Measurements from ENCODE around the gene SYT1.

SYT1 gene

DNA sequence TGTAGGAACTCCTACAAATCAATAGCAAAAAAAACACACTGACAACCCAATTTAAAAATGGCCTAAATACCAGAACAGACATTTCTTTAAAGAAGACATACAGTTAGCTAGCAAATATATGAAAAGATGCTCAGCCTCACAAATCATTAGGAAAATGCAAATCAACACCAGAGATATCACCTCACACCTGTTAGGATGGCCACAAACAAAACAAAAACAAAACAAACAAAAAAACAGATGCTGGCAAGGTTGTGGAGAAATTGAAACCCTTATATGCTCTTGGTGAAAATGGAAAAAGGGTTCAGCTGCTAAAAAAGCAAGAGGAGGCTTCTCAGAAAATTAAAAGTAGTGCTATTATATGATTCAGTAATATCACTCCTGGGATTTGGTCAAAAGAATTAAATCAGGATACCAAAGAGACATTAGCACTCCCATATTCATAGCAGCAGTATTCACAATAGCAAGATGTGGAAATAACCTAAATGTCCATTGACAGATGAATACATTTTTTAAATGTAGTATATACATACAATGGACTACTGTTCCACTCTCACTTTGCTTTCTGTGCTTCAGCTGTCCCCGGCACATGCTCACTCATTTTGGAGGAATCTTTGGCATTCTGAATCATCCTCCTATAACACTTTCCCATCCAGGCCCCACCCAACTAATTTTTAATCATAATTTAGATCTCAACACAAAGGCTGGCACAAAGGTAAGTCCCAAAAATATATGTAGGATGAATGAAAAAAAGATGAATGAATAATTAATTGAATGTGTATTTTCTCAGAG is 99.1 kb downstream of the SYT1 start:
- no peak overlapping the region for H3K4me3 ChIP-seq (ENCODE audit: low read depth, low read length)
- peak; percentile 46 for DNase-seq (ENCODE audit: low read depth)
- TF ChIP-seq, protein P1, sequence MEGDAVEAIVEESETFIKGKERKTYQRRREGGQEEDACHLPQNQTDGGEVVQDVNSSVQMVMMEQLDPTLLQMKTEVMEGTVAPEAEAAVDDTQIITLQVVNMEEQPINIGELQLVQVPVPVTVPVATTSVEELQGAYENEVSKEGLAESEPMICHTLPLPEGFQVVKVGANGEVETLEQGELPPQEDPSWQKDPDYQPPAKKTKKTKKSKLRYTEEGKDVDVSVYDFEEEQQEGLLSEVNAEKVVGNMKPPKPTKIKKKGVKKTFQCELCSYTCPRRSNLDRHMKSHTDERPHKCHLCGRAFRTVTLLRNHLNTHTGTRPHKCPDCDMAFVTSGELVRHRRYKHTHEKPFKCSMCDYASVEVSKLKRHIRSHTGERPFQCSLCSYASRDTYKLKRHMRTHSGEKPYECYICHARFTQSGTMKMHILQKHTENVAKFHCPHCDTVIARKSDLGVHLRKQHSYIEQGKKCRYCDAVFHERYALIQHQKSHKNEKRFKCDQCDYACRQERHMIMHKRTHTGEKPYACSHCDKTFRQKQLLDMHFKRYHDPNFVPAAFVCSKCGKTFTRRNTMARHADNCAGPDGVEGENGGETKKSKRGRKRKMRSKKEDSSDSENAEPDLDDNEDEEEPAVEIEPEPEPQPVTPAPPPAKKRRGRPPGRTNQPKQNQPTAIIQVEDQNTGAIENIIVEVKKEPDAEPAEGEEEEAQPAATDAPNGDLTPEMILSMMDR (conservative IDR thresholded peaks at IDR 0.05; ENCODE audit: low read depth, low read length), result no peak

DNA sequence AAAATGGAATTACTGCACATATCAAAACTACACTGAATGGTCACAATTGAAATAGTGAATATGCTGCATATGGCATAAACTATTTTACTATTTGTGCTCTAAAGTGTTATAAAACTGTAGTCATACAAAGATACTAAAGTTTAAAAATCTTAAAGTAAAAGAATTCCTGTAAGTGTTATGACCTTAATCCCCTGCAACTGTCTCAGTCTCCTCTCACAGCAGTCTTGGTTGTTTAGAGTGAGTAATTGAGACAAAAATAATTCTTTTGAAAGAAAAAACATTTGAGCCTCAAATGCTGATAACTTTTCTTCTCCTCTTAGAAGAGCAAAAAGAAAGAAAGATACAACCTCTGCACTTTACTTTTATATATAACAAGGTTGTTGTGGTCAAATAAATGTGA is 99.9 kb downstream of the SYT1 start:
- DNase-seq (ENCODE audit: low read depth), result peak; percentile 13
- TF ChIP-seq, protein P1 (conservative IDR thresholded peaks at IDR 0.05; ENCODE audit: low read depth, low read length), result no peak
- no peak overlapping the region for H3K4me3 ChIP-seq (ENCODE audit: low read depth, low read length)

DNA sequence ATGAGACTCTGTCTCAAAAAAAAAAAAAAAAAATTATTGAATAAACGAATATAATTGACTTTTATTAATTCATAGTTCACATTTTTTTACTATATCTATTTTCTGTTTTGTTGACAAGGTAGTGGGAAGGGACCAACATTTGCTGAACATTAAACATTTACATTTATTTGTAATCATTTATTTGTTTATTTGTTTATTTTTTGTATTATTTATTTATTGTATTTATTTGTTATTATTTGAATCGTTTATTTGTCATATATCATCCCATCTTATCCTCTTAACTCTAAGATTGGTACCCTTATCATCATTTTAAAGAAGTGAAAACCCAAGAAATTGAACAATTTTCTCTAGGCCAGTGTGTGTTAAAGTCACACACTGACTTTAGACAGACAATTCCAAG is 101.5 kb downstream of the SYT1 start:
- TF ChIP-seq, protein P1 (conservative IDR thresholded peaks at IDR 0.05; ENCODE audit: low read depth, low read length), result no peak
- DNase-seq (ENCODE audit: low read depth), result no peak
- H3K4me3 ChIP-seq (ENCODE audit: low read depth, low read length), result no peak overlapping the region

DNA sequence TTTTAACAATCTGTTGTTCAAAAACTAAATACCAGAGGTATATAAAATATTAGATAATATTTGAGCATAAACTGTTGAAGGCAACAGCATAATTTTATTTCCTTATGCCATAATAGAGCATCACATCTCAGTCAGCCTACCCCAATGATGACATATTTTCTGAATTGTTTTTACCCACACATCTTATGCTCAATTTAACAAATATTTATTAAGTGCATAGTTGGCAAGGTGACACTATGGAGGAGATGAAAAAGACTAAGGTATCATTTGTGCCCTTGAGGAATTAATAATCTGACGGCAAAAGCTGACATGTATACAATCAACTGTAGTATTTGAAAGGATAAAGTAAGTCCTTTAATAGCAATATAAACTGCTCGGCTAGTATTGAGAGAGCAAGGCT is 102.4 kb downstream of the SYT1 start:
- TF ChIP-seq, protein P1 (conservative IDR thresholded peaks at IDR 0.05; ENCODE audit: low read depth, low read length), result no peak
- no peak overlapping the region for H3K4me3 ChIP-seq (ENCODE audit: low read depth, low read length)
- DNase-seq (ENCODE audit: low read depth), result no peak

DNA sequence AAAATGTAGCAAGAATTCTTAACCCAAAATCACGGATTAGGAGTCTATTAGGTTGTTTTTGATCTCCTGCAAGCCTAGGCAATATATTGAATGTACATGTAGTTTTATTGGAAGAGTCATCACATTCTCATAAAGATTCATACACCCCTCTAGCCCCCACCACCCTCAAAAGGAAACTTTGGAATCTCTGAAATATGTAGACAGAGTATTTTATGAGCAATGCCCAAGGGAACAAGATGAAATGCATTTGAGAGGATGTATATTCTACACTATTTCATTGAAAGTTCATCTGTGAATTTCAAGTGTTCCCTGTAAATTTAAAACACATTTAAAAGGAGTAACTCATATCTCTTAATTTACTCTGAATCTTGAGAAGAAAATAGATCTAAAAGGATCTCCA is 103.7 kb downstream of the SYT1 start:
- TF ChIP-seq, protein P1 (conservative IDR thresholded peaks at IDR 0.05; ENCODE audit: low read depth, low read length), result no peak
- DNase-seq (ENCODE audit: low read depth), result no peak

DNA sequence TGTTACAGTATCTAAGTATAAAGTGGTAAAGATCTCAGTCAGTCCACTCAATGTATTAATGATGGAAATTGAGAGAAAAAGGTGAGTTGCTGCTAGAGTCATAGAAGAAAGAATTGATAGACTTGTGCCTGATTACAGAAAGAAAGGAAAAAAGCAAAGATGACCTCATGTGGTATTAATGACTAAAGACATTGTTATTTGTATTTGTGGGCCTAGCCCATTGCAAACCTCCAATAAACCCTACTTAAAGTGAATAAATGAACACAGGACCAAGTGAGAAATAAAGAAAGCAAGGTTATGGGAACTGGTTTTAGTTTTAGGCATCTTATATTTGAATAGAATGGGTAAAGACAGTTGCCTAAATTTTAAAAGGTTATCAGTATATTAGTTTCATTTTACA is 105.5 kb downstream of the SYT1 start:
- no peak overlapping the region for H3K4me3 ChIP-seq (ENCODE audit: low read depth, low read length)
- TF ChIP-seq, protein P1 (conservative IDR thresholded peaks at IDR 0.05; ENCODE audit: low read depth, low read length), result no peak
- DNase-seq (ENCODE audit: low read depth), result peak; percentile 15

More for the DNA sequence above, 103.7 kb downstream of the SYT1 start:
- H3K4me3 ChIP-seq (ENCODE audit: low read depth, low read length), result no peak overlapping the region

DNA sequence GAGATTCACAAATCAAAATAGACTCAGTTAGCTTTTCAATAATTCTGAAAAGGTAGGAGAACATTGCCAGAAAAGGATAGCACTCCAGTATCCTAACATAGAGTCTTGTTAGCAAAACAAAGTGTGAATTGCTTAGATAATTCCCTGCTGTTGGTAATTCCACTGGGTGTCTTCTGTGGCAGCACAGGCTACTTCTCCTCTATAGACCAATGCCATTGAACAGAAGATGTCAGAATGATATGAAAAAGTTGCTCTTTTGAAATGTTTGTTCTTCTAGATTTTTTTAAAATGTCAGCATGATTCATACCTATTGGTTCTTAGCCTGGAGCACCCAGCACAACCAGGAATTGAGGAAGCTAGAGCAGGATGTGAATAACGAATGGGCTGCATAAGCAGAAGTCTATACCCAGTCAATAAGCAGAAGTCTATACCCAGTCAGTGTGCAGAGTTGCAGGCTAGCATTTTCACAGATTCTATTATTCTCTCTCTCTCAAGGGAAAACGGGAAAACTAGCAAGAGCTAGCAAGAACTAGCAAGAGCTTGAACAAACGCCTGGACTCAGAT is 112.8 kb downstream of the SYT1 start:
- DNase-seq (ENCODE audit: low read depth), result peak; percentile 3
- TF ChIP-seq, protein P1 (conservative IDR thresholded peaks at IDR 0.05; ENCODE audit: low read depth, low read length), result no peak
- no peak overlapping the region for H3K4me3 ChIP-seq (ENCODE audit: low read depth, low read length)
